Mesothelial cell of epicardium (in vitro differentiated cells): ENCODE data around the gene TTF1. TPM values are rescaled to one million over a fixed set of nuclear protein-coding genes. Genes with fewer than 3 reads are reported as not detected.

Experiments
- DNase-seq, 2 experiments: peaks; one replicate each; pipeline ENCODE4 v3.0.0; 2021; ENCODE audit warnings: low spot score in 2 of 2; ENCODE audit not compliant: unreplicated experiment in 2 of 2
- H3K27ac Mint-ChIP-seq: 2 replicates; pipeline ENCODE4 v1.8.0; 2021; ENCODE audit warnings: mixed read lengths
- H3K27me3 Mint-ChIP-seq: 2 replicates; pipeline ENCODE4 v1.8.0; 2021; ENCODE audit warnings: low read depth, mixed read lengths
- H3K36me3 Mint-ChIP-seq: 2 replicates; pipeline ENCODE4 v1.8.0; 2021; ENCODE audit warnings: mixed read lengths
- H3K4me1 Mint-ChIP-seq: 2 replicates; pipeline ENCODE4 v1.8.0; 2021; ENCODE audit warnings: mixed read lengths
- H3K4me3 Mint-ChIP-seq: 2 replicates; pipeline ENCODE4 v1.8.0; 2021; ENCODE audit warnings: mild to moderate bottlenecking, moderate library complexity, mixed read lengths
- H3K9me3 Mint-ChIP-seq: 2 replicates; pipeline ENCODE4 v1.8.0; 2021; ENCODE audit warnings: mixed read lengths
- total RNA-seq: library from RNA; stranded (reverse); gene quantifications from 3 replicates; pipeline ENCODE4 v1.2.1, GENCODE V29; 2021
- TF ChIP-seq, protein P1 (sequence below): fragments of 200-600 bp; sonication (generic); IDR thresholded peaks from one replicate; pipeline ENCODE4 v1.5.0; 2021; ENCODE audit warnings: antibody characterized with exemption; ENCODE audit not compliant: unreplicated experiment

Gene TTF1
- total RNA-seq, 1 donor from 2014 or later = 14.1 TPM

DNA sequence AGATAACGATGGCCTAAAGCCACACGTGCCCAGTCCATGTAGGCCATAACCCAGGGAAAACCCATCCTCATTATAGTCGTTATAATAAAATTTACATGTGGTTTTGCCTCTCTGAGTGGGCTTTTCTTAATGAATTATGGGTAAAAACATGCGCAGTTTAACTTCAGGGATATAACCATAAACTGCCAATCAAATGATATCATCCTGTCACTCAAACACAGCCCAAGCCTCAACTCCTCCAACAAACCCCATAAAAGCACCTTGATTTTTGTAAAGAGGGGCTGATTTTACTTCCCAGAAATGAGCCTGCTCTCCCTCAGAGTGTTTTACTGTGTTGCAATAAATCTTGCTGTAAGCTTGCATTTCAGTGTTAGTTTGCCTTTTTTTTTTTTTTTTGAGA, 36.0 kb downstream of the TTF1 start:
- Mint-ChIP-seq H3K27ac (no peak overlapping the region), H3K4me1 (peaks cover 8% of the 10 kb centered on the region)
- no peak for DNase-seq

DNA sequence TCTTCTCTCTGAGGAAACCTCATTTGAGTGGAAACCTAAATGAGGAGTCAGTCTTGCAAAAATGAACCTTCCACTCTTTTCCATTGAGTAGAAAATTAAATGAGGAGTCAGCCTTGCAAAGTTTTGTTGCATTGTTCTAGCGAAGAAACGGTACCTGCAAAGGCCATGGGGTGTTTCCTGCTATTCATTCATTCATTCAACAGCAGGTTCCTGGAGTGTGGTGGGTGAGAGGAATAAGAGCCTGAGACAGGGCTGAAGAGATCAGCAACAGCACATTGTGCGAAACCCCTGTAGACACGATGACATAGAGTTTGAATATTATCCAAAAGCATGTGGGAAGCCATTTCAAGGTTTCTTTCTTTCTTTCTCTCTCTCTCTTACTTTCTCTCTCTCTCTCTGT, 37.2 kb downstream of the TTF1 start:
- H3K9me3 Mint-ChIP-seq = no peaks in the 10 kb centered on the region
- no peak for DNase-seq
- TF ChIP-seq, protein P1, sequence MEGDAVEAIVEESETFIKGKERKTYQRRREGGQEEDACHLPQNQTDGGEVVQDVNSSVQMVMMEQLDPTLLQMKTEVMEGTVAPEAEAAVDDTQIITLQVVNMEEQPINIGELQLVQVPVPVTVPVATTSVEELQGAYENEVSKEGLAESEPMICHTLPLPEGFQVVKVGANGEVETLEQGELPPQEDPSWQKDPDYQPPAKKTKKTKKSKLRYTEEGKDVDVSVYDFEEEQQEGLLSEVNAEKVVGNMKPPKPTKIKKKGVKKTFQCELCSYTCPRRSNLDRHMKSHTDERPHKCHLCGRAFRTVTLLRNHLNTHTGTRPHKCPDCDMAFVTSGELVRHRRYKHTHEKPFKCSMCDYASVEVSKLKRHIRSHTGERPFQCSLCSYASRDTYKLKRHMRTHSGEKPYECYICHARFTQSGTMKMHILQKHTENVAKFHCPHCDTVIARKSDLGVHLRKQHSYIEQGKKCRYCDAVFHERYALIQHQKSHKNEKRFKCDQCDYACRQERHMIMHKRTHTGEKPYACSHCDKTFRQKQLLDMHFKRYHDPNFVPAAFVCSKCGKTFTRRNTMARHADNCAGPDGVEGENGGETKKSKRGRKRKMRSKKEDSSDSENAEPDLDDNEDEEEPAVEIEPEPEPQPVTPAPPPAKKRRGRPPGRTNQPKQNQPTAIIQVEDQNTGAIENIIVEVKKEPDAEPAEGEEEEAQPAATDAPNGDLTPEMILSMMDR = no peak
- no peak overlapping the region for H3K4me3 Mint-ChIP-seq
- H3K4me1 Mint-ChIP-seq = peaks cover 8% of the 10 kb centered on the region
- no peaks in the 10 kb centered on the region for H3K27me3 Mint-ChIP-seq
- H3K27ac Mint-ChIP-seq = no peak overlapping the region
- H3K36me3 Mint-ChIP-seq = no peaks in the 10 kb centered on the region

More for the DNA sequence above, 36.0 kb downstream of the TTF1 start:
- TF ChIP-seq, protein P1 = no peak
- H3K4me3 Mint-ChIP-seq = no peak overlapping the region
- no peaks in the 10 kb centered on the region for H3K27me3 Mint-ChIP-seq
- peaks cover 5% of the 10 kb centered on the region for H3K36me3 Mint-ChIP-seq
- H3K9me3 Mint-ChIP-seq = no peaks in the 10 kb centered on the region

DNA sequence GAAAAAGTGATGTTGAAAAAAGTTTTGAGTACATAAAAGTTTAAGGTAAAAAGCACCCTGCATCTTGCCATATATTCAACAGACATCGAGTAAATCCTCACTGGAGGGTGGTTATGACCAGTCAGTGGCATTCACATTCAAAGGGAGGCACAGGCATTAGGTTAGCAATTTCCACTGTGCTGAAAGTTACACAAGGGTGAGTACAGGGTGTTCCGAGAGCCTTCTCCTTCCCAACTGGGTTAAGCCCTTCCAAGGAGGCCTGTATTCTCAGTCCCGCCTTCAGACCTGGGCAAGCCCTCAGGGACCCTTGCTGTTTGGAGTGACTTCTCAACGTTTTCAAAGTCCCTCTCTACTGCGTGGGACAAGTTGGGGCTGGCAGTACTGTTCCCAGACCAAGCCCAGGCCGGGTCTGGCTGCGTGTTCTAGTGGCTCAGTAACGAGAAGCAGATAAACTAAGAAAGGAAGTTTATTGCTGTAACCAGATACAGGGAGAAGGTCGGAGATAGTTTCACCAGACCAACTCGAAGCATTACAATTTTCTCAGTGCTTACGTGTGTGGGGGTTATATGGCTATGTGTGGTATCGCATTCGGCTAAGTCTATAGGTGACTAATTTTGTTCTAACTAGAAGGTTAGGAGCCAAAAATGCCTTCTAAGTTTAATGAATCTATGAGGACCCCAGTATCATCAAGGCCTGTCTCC, 38.9 kb downstream of the TTF1 start:
- no peaks in the 10 kb centered on the region for H3K27me3 Mint-ChIP-seq
- DNase-seq = no peak
- H3K9me3 Mint-ChIP-seq = no peaks in the 10 kb centered on the region
- TF ChIP-seq, protein P1 = no peak
- peaks cover 8% of the 10 kb centered on the region for H3K4me1 Mint-ChIP-seq
- no peak overlapping the region for H3K4me3 Mint-ChIP-seq
- H3K36me3 Mint-ChIP-seq = no peaks in the 10 kb centered on the region
- peak overlapping the region; percentile 64 for H3K27ac Mint-ChIP-seq

DNA sequence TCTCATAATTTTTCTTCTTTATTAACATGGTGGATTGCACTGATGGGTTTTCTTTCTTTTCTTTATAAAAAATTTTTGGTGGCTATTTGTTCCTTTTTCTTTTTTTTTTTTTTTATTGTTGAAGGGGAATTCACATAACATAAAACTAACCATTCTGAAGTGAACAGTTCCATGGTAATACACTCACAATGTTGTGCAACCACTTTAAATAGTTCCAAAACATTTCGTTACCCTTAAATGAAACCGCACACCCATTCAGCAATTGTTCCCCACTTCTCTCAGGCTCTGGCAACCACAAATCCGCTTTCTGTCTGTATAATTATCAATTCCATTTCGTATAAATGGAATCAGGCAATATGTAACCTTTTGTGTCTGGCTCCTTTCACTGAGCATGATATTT, 40.2 kb downstream of the TTF1 start:
- TF ChIP-seq, protein P1 = no peak
- DNase-seq = no peak
- Mint-ChIP-seq H3K4me1 (peaks cover 6% of the 10 kb centered on the region), H3K27me3 (no peaks in the 10 kb centered on the region), H3K27ac (no peak overlapping the region), H3K9me3 (no peaks in the 10 kb centered on the region), H3K36me3 (no peaks in the 10 kb centered on the region), H3K4me3 (no peak overlapping the region)

DNA sequence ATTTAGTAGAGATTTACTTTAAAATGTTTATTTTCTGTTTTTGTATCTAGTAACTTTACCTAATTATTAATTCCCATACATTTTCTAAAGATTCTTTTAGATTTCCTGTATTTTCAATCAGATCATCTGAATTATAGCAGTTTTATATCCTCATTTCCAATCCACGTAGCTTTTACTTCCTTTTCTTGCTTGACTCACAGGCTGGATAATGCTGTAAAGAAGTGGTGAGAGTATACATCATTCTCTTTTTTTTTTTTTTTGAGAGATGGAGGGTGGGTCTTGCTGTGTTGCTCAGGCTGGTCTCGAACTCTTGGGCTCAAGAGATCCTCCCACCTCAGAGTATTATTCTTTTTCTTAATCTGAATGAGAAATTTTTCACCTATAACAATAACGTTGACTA, 40.7 kb downstream of the TTF1 start:
- no peak for DNase-seq
- Mint-ChIP-seq H3K9me3 (no peaks in the 10 kb centered on the region), H3K27me3 (no peaks in the 10 kb centered on the region), H3K4me1 (peaks cover 6% of the 10 kb centered on the region), H3K4me3 (no peak overlapping the region), H3K27ac (no peak overlapping the region), H3K36me3 (no peaks in the 10 kb centered on the region)
- TF ChIP-seq, protein P1 = no peak
